ENCODE results near the gene BLVRA. TPM values are rescaled to one million over a fixed set of nuclear protein-coding genes. Genes with fewer than 3 reads are reported as not detected.
"Not testable (repeated sequence)": the region's sequence is repeated elsewhere in the genome, so short reads cannot be mapped to it uniquely, and the experiment has no call there.

The BLVRA gene
- polyA plus RNA-seq, 1 donor from 2014 or later = 34.4 TPM

- H3K4me1 Mint-ChIP-seq = no peaks in the 10 kb centered on the region
- no peaks in the 10 kb centered on the region for H3K27me3 Mint-ChIP-seq
- H3K4me3 Mint-ChIP-seq = no peak overlapping the region
- H3K27ac Mint-ChIP-seq = no peak overlapping the region
- H3K9me3 Mint-ChIP-seq = no peaks in the 10 kb centered on the region
- peaks cover 7% of the 10 kb centered on the region for H3K36me3 Mint-ChIP-seq
Observed at GRCh38 chr7:43791665-43792064, 33.2 kb downstream of the BLVRA start.

DNA sequence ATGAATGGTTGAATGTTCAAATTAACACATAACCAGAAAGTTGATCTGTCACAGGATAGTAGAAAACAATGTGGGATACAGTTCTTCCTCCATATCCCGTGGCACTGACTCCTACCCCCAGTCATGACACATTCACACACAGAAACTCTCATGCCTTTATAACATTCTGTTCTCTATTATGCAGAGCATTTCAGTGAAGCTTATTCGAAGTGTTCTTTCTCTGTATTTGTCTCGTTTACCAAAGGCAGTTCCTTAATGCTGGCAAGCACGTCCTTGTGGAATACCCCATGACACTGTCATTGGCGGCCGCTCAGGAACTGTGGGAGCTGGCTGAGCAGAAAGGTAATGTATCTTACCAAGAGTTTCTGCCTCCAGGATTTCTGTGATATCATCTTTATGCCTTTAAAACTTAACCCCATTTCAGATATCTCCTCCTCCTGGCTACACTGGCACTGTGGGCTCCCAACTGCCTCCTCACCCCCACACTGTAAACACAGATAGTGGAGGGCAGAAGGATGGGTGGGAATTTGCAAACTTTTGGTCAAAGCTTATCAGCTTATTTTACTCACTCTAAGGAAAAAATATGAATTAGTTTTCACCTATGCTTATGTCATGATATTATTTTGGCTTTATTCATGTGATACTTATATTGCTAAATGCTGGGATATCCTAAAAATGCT is 34.1 kb downstream of the BLVRA start:
- H3K27me3 Mint-ChIP-seq = no peaks in the 10 kb centered on the region
- H3K4me1 Mint-ChIP-seq = no peaks in the 10 kb centered on the region
- H3K36me3 Mint-ChIP-seq = peaks cover 7% of the 10 kb centered on the region
- H3K4me3 Mint-ChIP-seq = no peak overlapping the region
- H3K27ac Mint-ChIP-seq = no peak overlapping the region
- H3K9me3 Mint-ChIP-seq = no peaks in the 10 kb centered on the region

DNA sequence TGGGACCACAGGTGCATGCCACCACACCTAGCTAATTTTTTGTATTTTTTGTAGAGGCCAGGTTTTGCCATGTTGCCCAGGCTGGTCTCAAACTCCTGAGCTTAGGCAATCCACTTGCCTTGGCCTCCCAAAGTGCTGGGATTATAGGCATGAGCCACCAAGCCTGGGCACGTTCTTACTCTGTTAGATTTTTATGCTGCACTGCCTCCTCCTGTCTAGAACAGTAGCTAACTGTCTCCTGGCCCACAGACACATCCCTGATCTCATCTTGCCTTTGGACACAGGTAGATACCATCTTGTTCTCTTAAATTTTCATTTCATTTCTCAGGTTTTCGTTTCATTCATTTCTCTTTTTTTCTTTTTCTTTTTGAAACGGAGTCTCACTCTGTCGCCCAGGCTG is 41.1 kb downstream of the BLVRA start:
- Mint-ChIP-seq H3K36me3 (peaks cover 9% of the 10 kb centered on the region), H3K27ac (peak overlapping the region in 1 of 3 donors; percentile 64), H3K4me3 (no peak overlapping the region), H3K9me3 (no peaks in the 10 kb centered on the region), H3K4me1 (no peaks in the 10 kb centered on the region), H3K27me3 (no peaks in the 10 kb centered on the region)

GRCh38 chr7:43803865-43804264 is 45.4 kb downstream of the BLVRA start:
- Mint-ChIP-seq H3K9me3 (no peaks in the 10 kb centered on the region), H3K27ac (no peak overlapping the region), H3K27me3 (no peaks in the 10 kb centered on the region), H3K4me3 (no peak overlapping the region), H3K4me1 (no peaks in the 10 kb centered on the region), H3K36me3 (peaks cover 6% of the 10 kb centered on the region)

GRCh38 chr7:43808410-43808809 is 49.9 kb downstream of the BLVRA start:
- H3K4me1 Mint-ChIP-seq = no peaks in the 10 kb centered on the region
- H3K36me3 Mint-ChIP-seq = peaks cover 5% of the 10 kb centered on the region
- H3K27me3 Mint-ChIP-seq = no peaks in the 10 kb centered on the region
- peaks cover 0 to 3% (median 0%) of the 10 kb centered on the region in 3 donors for H3K9me3 Mint-ChIP-seq
- H3K4me3 Mint-ChIP-seq = no peak overlapping the region
- no peak overlapping the region for H3K27ac Mint-ChIP-seq

DNA sequence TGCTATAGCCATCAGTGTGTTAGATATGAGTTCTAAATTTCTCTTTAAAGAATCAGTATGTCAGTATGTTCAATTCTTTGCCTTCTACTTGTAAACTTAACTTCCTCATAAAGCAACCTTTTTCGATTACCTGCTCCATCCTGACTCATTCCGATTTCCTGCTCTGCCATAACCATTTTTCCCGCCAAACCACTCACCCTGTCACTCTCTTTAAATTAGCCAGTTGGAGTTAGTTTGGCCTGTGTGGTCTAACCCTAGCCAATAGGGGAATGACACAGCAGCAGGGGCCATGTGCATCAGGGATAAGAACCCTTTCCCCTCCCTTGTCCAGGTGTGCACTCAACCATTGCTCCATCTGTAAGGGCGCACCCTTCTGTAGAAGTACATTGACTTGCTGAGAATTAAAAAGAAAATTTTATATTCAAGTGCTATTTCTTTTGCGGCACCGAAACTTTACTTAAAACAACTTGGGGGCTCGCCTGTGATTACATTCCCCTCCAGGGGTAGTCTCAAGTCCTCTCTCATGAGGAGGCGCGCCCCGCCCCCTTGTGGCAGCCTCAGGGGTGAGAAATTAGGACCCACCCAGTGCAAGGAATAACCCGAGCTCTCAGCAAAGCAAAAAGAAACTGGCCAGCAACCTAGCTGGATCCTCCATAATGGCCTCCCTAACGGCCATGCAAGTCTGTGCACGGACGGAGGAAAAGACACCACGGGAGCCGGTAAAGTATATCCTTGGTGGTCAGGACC is 51.9 kb downstream of the BLVRA start:
- H3K36me3 Mint-ChIP-seq, H3K9me3 Mint-ChIP-seq, H3K27ac Mint-ChIP-seq, H3K4me1 Mint-ChIP-seq: not testable (repeated sequence)
- Mint-ChIP-seq H3K4me3 (peak overlapping the region in 1 of 4 donors; percentile 1), H3K27me3 (peaks cover 10% of the 10 kb centered on the region)

DNA sequence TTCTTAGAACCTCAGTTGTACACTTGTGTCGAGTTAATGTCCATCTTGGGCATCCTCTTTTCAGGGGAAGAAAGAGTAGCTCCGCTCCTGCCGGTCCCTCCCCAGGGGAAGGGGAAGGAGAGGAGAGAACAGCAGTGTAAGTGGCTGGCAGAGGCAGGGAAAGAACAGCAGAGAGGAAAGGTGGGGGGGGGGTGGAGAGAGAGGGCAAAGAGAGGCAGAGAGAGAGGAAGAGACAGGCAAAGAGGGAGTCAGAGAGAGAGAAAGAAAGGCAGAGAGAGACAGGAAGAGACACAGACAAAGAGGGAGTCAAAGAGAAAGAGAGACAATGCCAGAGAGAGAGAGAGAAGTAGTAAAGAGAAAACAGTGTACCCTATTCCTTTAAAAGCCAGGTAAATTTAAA is 56.9 kb downstream of the BLVRA start:
- Mint-ChIP-seq H3K4me1 (no peaks in the 10 kb centered on the region), H3K4me3 (no peak overlapping the region), H3K27me3 (peaks cover 14% of the 10 kb centered on the region), H3K27ac (no peak overlapping the region), H3K36me3 (peaks cover 2% of the 10 kb centered on the region), H3K9me3 (peaks cover 0 to 6% (median 0%) of the 10 kb centered on the region in 3 donors)

GRCh38 chr7:43816046-43816797 is 57.7 kb downstream of the BLVRA start:
- H3K27ac Mint-ChIP-seq, H3K4me3 Mint-ChIP-seq: not testable (repeated sequence)

GRCh38 chr7:43823425-43823824 is 64.9 kb downstream of the BLVRA start:
- peaks cover 10% of the 10 kb centered on the region for H3K27me3 Mint-ChIP-seq
- H3K36me3 Mint-ChIP-seq, H3K4me1 Mint-ChIP-seq, H3K4me3 Mint-ChIP-seq, H3K27ac Mint-ChIP-seq, H3K9me3 Mint-ChIP-seq: not testable (repeated sequence)

More at GRCh38 chr7:43816046-43816797, 57.7 kb downstream of the BLVRA start:
- H3K36me3 Mint-ChIP-seq, H3K4me1 Mint-ChIP-seq, H3K9me3 Mint-ChIP-seq: not testable (repeated sequence)
- H3K27me3 Mint-ChIP-seq = peaks cover 14% of the 10 kb centered on the region

DNA sequence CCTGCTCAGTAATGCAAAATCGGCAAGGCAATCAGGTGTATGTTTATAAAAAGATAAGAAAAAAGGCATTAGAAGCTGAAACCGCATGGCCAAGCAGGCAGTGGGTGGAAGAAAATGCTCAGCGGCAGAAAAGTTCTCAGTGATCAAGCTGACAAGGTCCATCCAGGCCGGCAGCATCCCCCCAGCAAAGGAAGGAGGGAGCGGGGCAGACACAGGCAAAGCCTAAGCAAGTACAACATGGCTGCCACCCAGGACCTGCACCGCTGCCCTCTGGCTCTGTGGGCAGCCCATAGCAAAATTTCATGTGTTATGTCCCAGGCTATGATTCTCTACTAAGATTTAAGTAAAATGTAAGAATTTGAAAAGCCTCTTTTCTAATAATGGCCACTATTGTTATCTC is 65.5 kb downstream of the BLVRA start:
- Mint-ChIP-seq H3K27ac (no peak overlapping the region), H3K9me3 (no peaks in the 10 kb centered on the region), H3K36me3 (no peaks in the 10 kb centered on the region), H3K4me1 (no peaks in the 10 kb centered on the region), H3K4me3 (no peak overlapping the region), H3K27me3 (peaks cover 11% of the 10 kb centered on the region)

- H3K9me3 Mint-ChIP-seq, H3K36me3 Mint-ChIP-seq, H3K27ac Mint-ChIP-seq, H3K4me1 Mint-ChIP-seq, H3K4me3 Mint-ChIP-seq: not testable (repeated sequence)
- H3K27me3 Mint-ChIP-seq = peaks cover 11% of the 10 kb centered on the region
Observed at GRCh38 chr7:43824513-43824912, 66.0 kb downstream of the BLVRA start.

DNA sequence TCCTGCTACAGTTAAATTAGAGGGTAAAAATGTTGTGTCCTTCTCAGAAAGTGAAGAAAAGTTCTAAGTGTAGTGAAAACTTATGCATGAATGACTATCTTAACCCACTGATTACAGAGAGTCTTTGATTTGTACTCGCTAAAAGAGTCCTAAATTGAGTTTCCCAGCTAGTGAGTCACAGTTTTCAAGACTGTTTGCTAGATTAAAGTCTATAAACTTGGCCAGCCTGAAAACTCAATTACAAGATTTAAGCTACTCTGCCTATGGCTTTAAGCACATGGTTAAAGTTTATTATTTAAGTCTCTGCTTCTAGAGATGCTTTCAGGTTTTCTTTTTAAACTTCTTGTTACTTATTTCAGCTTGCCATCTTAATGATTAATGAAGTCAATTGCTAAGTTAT is 66.5 kb downstream of the BLVRA start:
- no peaks in the 10 kb centered on the region for H3K9me3 Mint-ChIP-seq
- H3K27ac Mint-ChIP-seq = no peak overlapping the region
- no peaks in the 10 kb centered on the region for H3K4me1 Mint-ChIP-seq
- H3K36me3 Mint-ChIP-seq = no peaks in the 10 kb centered on the region
- peaks cover 11% of the 10 kb centered on the region for H3K27me3 Mint-ChIP-seq
- H3K4me3 Mint-ChIP-seq = no peak overlapping the region

- Mint-ChIP-seq H3K9me3 (no peaks in the 10 kb centered on the region), H3K4me1 (no peaks in the 10 kb centered on the region), H3K27ac (no peak overlapping the region), H3K36me3 (no peaks in the 10 kb centered on the region), H3K27me3 (peaks cover 11% of the 10 kb centered on the region), H3K4me3 (no peak overlapping the region)
Observed at GRCh38 chr7:43825391-43825808, 66.9 kb downstream of the BLVRA start.

DNA sequence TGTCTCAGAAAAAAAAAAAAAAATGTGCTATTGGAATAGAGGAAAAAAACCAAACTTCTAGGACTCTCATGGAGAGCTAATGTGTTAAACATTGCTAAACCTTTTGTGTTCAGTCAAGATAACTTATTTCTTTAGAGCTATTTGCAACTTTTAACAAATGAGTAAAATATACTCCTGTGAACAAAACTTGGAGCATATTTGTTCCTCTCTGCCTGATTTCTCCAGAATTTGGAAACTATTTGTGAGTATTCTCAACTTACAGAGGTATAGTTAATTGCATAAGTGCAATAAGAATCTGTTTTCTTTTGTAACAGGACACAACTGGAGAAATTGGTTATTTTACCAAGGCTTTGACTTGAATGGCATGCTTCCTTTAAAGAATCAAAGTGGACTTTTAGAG is 72.4 kb downstream of the BLVRA start:
- H3K36me3 Mint-ChIP-seq, H3K27ac Mint-ChIP-seq, H3K4me3 Mint-ChIP-seq, H3K9me3 Mint-ChIP-seq, H3K27me3 Mint-ChIP-seq: not testable (repeated sequence)
- H3K4me1 Mint-ChIP-seq = peaks cover 7 to 14% (median 12%) of the 10 kb centered on the region in 3 donors

GRCh38 chr7:43834463-43835251 is 76.2 kb downstream of the BLVRA start:
- Mint-ChIP-seq H3K4me3 (peak overlapping the region; percentile 77 to 95 (median 94)), H3K27ac (peak overlapping the region; percentile 75 to 96 (median 94)), H3K36me3 (no peaks in the 10 kb centered on the region), H3K4me1 (peaks cover 14 to 21% (median 16%) of the 10 kb centered on the region in 3 donors), H3K27me3 (no peaks in the 10 kb centered on the region), H3K9me3 (peaks cover 0 to 4% (median 0%) of the 10 kb centered on the region in 3 donors)
